Activated naive CD4-positive, alpha-beta T cell treated with anti-CD3 and anti-CD28 coated beads, Interleukin-2, amount 50 U/mL, for 16 hours (primary cell): Measurements from ENCODE around the gene SIGLEC12.
A peak's percentile ranks its signal among the peaks of the same experiment; 100 is the strongest.
"Not testable (repeated sequence)": the region's sequence is repeated elsewhere in the genome, so short reads cannot be mapped to it uniquely, and the experiment has no call there.

Source experiments
- DNase-seq: peaks from one replicate; pipeline ENCODE4 v3.0.0-alpha.2; 2020

SIGLEC12 gene

GRCh38 chr19:51457351-51458013 lies 44.1 kb downstream of the SIGLEC12 start:
- DNase-seq: no peak

- DNase-seq: no peak
These were observed 44.9 kb downstream of the SIGLEC12 start for GRCh38 chr19:51456541-51457290.

- peak; percentile 35 for DNase-seq
These were observed 50.8 kb downstream of the SIGLEC12 start for GRCh38 chr19:51450730-51451307.

GRCh38 chr19:51448411-51449016 lies 53.1 kb downstream of the SIGLEC12 start:
- DNase-seq: peak; percentile 28

- DNase-seq: no peak
These were observed 53.6 kb downstream of the SIGLEC12 start for GRCh38 chr19:51448011-51448410.

- not testable (repeated sequence) for DNase-seq
These were observed 54.1 kb downstream of the SIGLEC12 start for GRCh38 chr19:51447510-51447909.

GRCh38 chr19:51441410-51442390 lies 59.9 kb downstream of the SIGLEC12 start:
- DNase-seq: peak; percentile 85
